SJSA1 (cell line): Measurements from ENCODE around the gene KRR1. TPM values are rescaled to one million over a fixed set of nuclear protein-coding genes. Genes with fewer than 3 reads are reported as not detected.
A peak's percentile ranks its signal among the peaks of the same experiment; 100 is the strongest.
"Not testable (repeated sequence)": the region's sequence is repeated elsewhere in the genome, so short reads cannot be mapped to it uniquely, and the experiment has no call there.

Experiments
- DNase-seq, 2 experiments: peaks; one replicate each; pipeline ENCODE4 v3.0.0-alpha.2; 2015 to 2020; ENCODE audit warnings: low spot score in 2 of 2, low read depth in 1 of 2
- H3K27ac ChIP-seq: fragments of 250-450 bp; sonication (Bioruptor Pico); 2 replicates; pipeline ENCODE4 v1.5.1; 2020; ENCODE audit warnings: mild to moderate bottlenecking, moderate library complexity
- H3K27me3 ChIP-seq: fragments of 250-450 bp; sonication (Bioruptor Pico); replicated peaks from 2 replicates; pipeline ENCODE4 v1.5.1; 2020; ENCODE audit warnings: mild to moderate bottlenecking, moderate library complexity
- H3K36me3 ChIP-seq: fragments of 250-450 bp; sonication (Bioruptor Pico); 2 replicates; pipeline ENCODE4 v1.5.1; 2020; ENCODE audit warnings: mild to moderate bottlenecking
- H3K4me1 ChIP-seq: fragments of 250-450 bp; sonication (Bioruptor Pico); replicated peaks from 2 replicates; pipeline ENCODE4 v1.6.1; 2021; ENCODE audit warnings: mild to moderate bottlenecking
- H3K4me3 ChIP-seq: fragments of 250-450 bp; sonication (Bioruptor Pico); 2 replicates; pipeline ENCODE4 v1.5.1; 2020; ENCODE audit warnings: mild to moderate bottlenecking
- H3K9me3 ChIP-seq: fragments of 250-450 bp; sonication (Bioruptor Pico); replicated peaks from 2 replicates; pipeline ENCODE4 v1.5.1; 2020; ENCODE audit warnings: mild to moderate bottlenecking
- total RNA-seq: library from RNA; depleted of rRNA; stranded (reverse); fragments of >200 nt; shearing (Covaris generic); gene quantifications from 2 replicates; pipeline ENCODE4 v1.2.3, GENCODE V29; 2014

The KRR1 gene
- total RNA-seq, 1 experiment from 2014 or later, result 76.8 TPM

DNA sequence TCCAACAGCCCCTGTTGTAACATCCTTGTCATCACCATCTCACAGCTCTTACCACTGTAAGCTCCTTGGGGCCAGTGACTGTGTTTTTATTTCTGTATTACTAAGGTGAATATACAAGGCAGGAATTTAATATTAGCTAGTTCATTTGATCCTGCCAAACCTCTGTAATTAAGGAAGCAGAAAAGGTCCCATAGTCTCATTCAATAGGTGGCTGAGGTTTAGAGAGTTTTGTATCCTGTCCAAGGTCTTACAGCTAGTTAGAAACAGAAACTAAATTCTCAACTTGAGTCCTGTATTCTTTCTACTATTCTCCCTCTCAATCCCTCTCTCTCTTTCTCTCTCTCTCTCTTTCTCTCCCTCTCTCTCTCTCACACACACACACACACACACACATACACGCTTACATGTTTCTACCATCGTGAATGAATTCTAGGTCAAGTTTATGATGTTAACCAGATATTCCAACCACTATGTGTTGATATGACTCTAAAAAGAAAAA, 31.4 kb downstream of the KRR1 start:
- no peak for DNase-seq

DNA sequence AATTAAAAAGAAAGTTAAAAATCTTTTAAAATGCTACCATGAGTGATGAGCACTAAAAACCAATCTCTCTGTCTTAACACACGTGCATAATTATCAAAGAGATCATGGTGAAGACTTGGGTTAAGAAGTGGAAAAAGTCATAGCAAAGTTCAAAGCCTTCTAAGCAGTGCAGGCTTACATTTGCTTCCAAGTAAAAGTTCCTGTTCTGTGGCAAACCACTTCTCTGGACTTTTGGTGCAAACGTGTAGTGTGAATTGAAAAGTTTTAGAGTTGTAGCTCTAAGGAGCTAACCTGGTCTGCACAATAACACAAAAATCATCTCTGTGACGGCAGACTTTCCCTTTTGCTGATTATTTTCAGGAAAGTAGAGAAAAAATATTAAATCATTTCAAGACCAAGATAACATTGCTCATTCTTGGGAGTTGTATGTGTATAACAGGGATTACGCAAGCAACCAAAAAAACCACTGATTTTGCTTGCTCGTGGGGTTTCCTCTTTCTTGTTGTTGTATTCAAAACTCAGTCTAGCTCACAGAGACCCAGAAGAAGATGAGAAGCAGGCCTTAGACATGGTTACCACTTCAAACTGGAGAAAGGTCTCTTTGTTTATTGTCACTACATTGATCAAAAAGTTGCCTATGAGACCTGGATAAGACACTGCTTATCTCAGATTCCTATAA, 33.2 kb downstream of the KRR1 start:
- Histone ChIP-seq H3K4me1 (peaks cover 29% of the 10 kb centered on the region), H3K27me3 (no peaks in the 10 kb centered on the region; the same call in 1 of the 2 replicates), H3K27ac (no peak overlapping the region), H3K9me3 (no peaks in the 10 kb centered on the region), H3K36me3 (peaks cover 15% of the 10 kb centered on the region), H3K4me3 (no peak overlapping the region)
- no peak for DNase-seq

More for the DNA sequence above, 31.4 kb downstream of the KRR1 start:
- H3K27ac ChIP-seq, result peak overlapping the region; percentile 94
- H3K4me3 ChIP-seq, result peak overlapping the region; percentile 44
- H3K27me3 ChIP-seq, result no peaks in the 10 kb centered on the region; the same call in 1 of the 2 replicates
- H3K4me1 ChIP-seq, result peaks cover 34% of the 10 kb centered on the region
- no peaks in the 10 kb centered on the region for H3K9me3 ChIP-seq
- peaks cover 26% of the 10 kb centered on the region for H3K36me3 ChIP-seq

DNA sequence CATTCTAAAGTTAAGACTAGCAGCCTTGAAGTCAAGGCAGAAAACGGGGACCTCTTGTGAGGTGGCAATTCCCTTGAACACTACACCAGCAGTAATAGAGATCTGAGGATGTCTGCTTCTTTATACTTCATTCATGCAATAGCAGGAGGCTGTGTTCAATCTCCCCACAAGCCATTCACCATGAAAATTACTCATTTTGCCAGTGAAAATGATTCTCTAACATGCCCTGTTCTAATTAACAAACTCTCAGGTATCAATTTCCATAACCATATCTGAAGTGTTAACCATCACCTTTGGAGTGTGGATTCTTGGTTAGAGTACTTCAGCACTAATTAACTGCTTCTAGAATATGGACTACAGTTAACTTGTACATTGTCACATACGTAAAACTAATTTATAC, 34.3 kb downstream of the KRR1 start:
- Histone ChIP-seq H3K9me3 (no peaks in the 10 kb centered on the region), H3K27me3 (no peaks in the 10 kb centered on the region; the same call in 1 of the 2 replicates)
- no peak for DNase-seq

DNA sequence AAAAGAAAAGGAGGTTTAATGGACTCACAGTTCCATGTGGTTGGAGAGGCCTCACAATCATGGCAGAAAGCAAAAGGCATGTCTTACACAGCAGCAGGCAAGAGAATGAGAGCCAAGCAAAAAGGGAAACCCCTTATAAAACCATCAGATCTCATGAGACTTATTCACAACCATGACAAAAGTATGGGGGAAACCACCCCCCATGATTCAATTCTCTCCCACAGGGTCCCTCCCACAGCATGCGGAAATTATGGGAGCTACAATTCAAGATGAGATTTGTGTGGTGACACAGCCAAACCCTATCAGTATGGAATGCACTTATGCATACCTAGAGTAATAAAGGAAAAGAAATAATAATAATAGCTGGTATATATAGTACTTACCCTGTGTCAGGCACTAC, 35.3 kb downstream of the KRR1 start:
- no peak overlapping the region for H3K27ac ChIP-seq
- peaks cover 10% of the 10 kb centered on the region for H3K4me1 ChIP-seq
- H3K4me3 ChIP-seq, result no peak overlapping the region
- no peaks in the 10 kb centered on the region for H3K36me3 ChIP-seq
- DNase-seq, result no peak
- H3K9me3 ChIP-seq, result no peaks in the 10 kb centered on the region
- H3K27me3 ChIP-seq, result no peaks in the 10 kb centered on the region; the same call in 1 of the 2 replicates

More for the DNA sequence above, 34.3 kb downstream of the KRR1 start:
- peaks cover 4% of the 10 kb centered on the region for H3K36me3 ChIP-seq
- peaks cover 18% of the 10 kb centered on the region for H3K4me1 ChIP-seq
- no peak overlapping the region for H3K27ac ChIP-seq
- H3K4me3 ChIP-seq, result no peak overlapping the region

DNA sequence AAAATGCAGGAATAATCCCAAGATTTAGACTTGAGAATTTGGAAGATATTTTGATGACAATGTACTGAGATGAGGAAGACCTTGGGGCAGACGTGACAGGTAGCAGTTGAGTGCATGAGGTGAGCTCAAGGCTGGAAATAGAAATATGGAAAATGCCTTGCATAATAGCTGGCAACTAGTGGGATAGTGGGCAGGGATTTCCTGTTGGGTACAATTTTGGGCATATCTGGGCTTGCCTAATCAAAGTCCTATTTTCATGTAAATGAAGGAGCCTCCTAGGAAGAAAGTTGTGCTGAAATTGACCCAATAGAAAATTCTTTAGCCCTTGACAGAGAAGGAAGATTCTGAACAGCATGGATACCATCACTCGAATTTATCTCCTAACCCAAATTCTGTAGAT, 37.3 kb downstream of the KRR1 start:
- Histone ChIP-seq H3K4me3 (no peak overlapping the region), H3K27me3 (no peaks in the 10 kb centered on the region; the same call in 1 of the 2 replicates), H3K9me3 (no peaks in the 10 kb centered on the region), H3K36me3 (no peaks in the 10 kb centered on the region), H3K4me1 (no peaks in the 10 kb centered on the region), H3K27ac (no peak overlapping the region)
- no peak for DNase-seq

DNA sequence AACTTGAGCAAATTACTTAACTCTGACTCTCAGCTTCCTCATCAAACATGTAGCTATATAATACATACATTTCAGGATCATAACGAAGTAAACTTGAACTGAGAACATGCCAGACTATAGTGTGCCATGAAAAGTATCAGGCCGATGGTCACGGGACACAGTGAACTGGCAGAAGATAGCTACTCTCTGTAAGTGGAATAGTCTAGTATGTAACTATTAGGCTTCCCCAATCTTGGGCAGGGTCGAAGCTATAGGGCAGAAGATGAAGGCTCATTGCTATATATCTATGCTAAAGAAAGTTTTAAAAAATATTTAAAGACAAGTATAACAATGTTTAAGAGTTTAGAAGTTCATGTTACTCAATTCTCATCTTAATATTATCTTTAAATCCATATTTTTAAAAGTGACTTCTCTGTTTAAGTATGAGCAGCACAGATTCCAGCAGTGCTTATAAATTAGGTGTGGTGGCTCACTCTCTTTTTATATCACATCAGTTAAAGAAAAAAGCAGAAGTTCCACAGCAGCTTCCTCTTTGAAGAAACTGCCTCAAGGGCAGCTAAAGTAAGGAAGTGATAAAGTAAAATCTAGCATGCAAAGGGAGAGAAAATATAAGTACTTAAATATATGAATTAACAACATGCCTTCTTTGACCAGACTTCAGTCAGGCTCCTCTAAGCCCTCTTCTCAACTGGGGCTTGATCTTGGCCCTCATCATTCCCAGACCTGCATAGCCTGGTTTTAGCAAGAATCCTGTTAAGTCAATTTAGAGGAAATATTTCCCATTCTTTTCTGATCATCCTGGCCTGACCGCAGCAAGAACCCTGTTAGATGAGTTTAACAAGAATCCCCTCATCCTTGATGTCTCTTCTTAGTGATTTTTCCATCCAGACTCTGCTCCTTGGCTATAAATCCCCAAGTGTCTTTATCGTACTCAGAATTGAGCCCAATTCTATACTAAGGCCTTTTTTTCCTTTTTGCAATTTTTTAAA, 39.2 kb downstream of the KRR1 start:
- Histone ChIP-seq H3K4me1 (no peaks in the 10 kb centered on the region), H3K9me3 (no peaks in the 10 kb centered on the region), H3K4me3 (no peak overlapping the region), H3K36me3 (no peaks in the 10 kb centered on the region), H3K27ac (no peak overlapping the region), H3K27me3 (no peaks in the 10 kb centered on the region; the same call in 1 of the 2 replicates)
- DNase-seq, result no peak

DNA sequence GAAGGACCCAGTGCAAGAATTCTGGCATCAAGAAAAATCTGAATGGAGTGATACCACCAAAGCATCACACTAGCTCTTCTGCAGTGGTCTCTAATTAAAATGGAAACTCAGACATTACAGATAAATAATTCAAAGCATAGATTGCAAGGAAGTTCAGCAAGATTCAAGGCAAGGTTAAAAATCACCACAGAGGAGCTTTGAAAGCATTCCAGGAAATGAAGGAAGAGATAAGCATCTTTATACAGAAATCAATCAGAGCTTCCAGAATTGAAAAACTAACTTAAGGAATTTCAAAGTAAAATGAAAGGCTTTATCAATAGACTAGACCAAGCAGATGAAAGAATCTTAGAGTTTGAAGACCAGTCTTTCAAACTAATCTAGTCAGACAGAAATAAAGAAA, 51.2 kb downstream of the KRR1 start:
- Histone ChIP-seq H3K36me3 (no peaks in the 10 kb centered on the region), H3K4me3 (no peak overlapping the region), H3K27ac (no peak overlapping the region), H3K9me3 (peaks cover 3% of the 10 kb centered on the region; the same call in 1 of the 2 replicates), H3K4me1 (no peaks in the 10 kb centered on the region), H3K27me3 (no peaks in the 10 kb centered on the region)
- DNase-seq, result no peak

DNA sequence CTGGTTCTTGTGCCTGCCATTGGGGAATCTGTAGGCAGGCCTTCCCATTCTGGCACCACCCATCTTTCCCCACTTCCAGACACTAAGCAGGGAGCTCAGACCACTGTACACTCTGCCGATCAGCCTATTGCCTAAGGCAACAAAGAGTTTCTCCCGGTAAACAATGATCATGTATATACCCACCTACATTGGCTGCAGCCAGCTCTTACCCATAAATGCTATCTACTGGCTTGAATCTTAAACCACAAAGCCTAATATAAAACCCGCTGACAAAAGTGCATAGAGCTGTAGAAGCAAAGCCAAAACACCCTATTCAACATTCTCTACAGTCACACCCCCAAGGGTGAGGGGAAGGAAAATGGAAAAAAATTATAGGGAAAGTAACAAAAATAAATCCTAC, 51.7 kb downstream of the KRR1 start:
- H3K36me3 ChIP-seq, result no peaks in the 10 kb centered on the region
- H3K27me3 ChIP-seq, result no peaks in the 10 kb centered on the region
- H3K27ac ChIP-seq, result no peak overlapping the region
- H3K9me3 ChIP-seq, result peaks cover 3% of the 10 kb centered on the region; the same call in 1 of the 2 replicates
- DNase-seq, result no peak
- H3K4me1 ChIP-seq, result no peaks in the 10 kb centered on the region
- H3K4me3 ChIP-seq, result no peak overlapping the region

DNA sequence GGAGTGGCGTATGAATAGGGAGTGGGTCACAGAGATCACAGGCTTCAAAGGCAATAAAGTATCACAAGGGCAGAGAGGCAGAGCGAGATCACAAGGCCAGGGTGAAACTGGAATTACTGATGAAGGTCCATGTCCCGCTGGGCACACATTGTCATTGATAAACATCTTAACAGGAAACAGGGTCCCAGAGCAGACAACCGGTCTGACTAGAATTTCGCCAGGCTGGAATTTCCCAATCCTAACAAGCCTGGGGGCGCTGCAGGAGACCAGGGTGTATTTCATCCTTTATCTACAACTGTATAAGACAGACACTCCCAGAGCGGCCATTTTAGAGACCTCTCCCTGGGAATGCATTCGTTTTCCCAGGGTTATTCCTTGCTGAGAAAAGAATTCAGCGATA, 53.5 kb downstream of the KRR1 start:
- not testable (repeated sequence) for H3K4me3 ChIP-seq, DNase-seq, H3K36me3 ChIP-seq, H3K27ac ChIP-seq, H3K4me1 ChIP-seq, H3K27me3 ChIP-seq, H3K9me3 ChIP-seq

DNA sequence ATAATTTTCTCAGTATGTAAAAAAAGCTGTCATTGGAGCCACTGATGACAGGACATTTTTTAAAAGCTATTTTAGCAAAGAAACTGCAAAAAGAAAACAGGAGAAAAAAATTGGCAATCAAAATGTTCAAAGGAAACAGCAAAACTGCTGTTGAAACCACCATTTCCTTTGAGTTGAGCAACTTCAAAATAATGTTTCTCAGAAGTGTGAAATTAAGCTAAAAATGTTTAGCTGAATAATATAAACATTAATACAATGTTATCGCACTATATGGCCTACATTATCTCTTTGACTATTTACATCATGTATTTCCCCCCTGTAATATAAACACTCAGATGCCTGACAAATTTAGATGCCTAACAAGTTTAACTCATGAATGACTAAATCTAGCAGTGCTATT, 54.2 kb downstream of the KRR1 start:
- H3K9me3 ChIP-seq, result peaks cover 3% of the 10 kb centered on the region; the same call in 1 of the 2 replicates
- DNase-seq, result no peak
- H3K4me3 ChIP-seq, result no peak overlapping the region
- no peaks in the 10 kb centered on the region for H3K27me3 ChIP-seq
- no peak overlapping the region for H3K27ac ChIP-seq
- no peaks in the 10 kb centered on the region for H3K36me3 ChIP-seq
- H3K4me1 ChIP-seq, result no peaks in the 10 kb centered on the region

DNA sequence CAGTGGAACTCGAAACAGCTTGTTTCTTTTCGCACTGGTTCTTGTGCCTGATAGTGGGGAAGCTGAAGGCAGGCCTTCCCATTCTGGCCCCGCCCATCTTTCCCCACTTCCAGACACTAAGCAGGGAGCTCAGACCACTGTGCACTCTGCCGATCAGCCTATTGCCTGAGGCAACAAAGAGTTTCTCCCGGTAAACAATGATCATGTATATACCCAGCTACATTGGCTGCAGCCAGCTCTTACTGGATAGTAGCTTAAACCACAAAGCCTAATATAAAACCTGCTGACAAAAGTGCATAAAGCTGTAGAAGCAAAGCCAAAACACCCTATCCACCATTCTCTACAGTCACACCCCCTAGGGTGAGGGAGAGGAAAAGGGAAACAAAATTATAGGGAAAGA, 55.6 kb downstream of the KRR1 start:
- no peak overlapping the region for H3K27ac ChIP-seq
- no peak overlapping the region for H3K4me3 ChIP-seq
- no peaks in the 10 kb centered on the region for H3K36me3 ChIP-seq
- DNase-seq, result no peak
- no peaks in the 10 kb centered on the region for H3K27me3 ChIP-seq
- peaks cover 3% of the 10 kb centered on the region; the same call in 1 of the 2 replicates for H3K9me3 ChIP-seq
- H3K4me1 ChIP-seq, result no peaks in the 10 kb centered on the region

DNA sequence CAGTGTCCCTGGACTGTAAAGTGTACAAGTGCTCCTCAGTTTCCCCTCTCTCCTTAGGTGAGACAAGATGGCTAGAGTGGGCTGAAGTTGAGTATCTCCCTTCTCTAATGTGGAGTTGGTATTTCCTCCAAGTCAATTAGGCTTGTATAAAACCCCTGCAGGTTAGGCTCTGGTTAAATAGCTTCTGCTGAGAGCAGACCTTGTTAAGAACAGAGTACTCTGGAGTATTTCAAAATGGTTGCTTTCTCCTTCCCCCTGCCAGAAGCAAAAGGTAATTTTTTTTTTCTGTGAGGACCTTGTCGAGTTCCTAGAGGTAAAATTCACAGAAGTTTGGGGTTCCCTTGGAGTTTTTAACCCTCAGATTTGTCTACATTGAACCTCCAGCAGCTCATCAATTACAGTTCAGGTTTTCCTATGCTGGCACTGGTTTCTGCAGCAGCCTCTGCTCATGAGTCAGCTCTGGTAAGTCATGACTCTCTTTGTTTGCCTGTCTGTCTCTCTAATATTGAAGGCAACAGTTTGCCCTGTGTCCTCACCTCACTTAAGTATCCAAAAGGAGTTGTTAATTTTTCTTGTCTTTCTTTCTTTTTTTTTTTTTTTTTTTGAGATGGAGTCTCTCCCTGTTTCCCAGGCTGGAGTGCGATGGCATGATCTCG, 58.6 kb downstream of the KRR1 start:
- H3K27ac ChIP-seq, result no peak overlapping the region
- DNase-seq, result no peak
- H3K4me1 ChIP-seq, result no peaks in the 10 kb centered on the region
- H3K4me3 ChIP-seq, result no peak overlapping the region
- H3K27me3 ChIP-seq, result no peaks in the 10 kb centered on the region
- no peaks in the 10 kb centered on the region for H3K36me3 ChIP-seq
- H3K9me3 ChIP-seq, result no peaks in the 10 kb centered on the region

DNA sequence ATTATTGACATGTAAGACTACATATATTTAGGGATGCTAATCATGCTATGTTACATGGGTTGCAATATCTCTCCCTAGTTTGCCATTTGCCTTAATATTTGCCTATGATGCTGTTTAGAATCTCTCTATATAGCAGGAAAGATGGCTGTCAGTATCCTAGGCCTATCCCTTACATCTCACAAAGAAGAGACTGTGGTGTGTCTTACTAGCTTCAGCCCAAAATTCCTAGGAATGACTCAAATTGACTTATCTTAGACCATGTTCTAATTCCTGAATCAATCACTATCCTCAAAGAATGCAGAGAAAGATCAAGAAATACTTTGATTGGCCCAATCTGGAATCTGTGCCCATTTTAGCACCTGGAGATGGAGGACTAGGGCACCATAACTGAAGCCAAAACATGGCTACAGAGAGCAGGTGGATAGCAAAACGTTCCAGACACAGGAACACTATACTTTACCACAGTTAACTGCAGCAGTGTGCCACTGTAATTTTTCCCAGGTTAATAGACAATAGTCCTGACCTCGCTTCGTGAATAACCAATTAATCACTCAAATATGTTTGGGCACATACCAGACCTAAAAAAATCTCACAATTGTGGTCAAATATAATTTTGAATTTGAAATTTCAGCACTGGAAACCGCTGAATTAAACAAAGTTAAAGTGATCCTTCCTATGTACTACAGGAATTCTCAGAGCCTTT, 63.6 kb downstream of the KRR1 start:
- no peak overlapping the region for H3K4me3 ChIP-seq
- peaks cover 12% of the 10 kb centered on the region for H3K4me1 ChIP-seq
- H3K36me3 ChIP-seq, result no peaks in the 10 kb centered on the region
- H3K27ac ChIP-seq, result no peak overlapping the region
- no peaks in the 10 kb centered on the region for H3K27me3 ChIP-seq
- DNase-seq, result no peak
- H3K9me3 ChIP-seq, result no peaks in the 10 kb centered on the region
